Omental fat pad (tissue), 4 donors: ENCODE results near the gene ETV5. TPM values are rescaled to one million over a fixed set of nuclear protein-coding genes. Genes with fewer than 3 reads are reported as not detected.

Source experiments
- ATAC-seq: fragments of 150-250 bp; one replicate; pipeline ENCODE4 v1.9.1; 2016; ENCODE audit warnings: mild to moderate bottlenecking, moderate library complexity; ENCODE audit not compliant: low FRiP score
- DNase-seq: peaks from one replicate; pipeline ENCODE4 v3.0.0-alpha.2; 2019; ENCODE audit warnings: low spot score
- total RNA-seq, 4 donors: library from RNA; depleted of rRNA; stranded (reverse); fragments of >200 nt; gene quantifications; one replicate each; pipeline ENCODE4 v1.1.0, GENCODE V29; 2016
- TF ChIP-seq, protein P1 (sequence below), 3 donors: fragments of 450-650 bp; IDR thresholded peaks; one replicate each; pipeline ENCODE4 v1.5.1; 2016 to 2017; ENCODE audit warnings: antibody characterized with exemption in 3 of 3, mild to moderate bottlenecking in 3 of 3, moderate library complexity in 2 of 3

Gene ETV5
- total RNA-seq, 4 donors from 2014 or later: 10.3 to 23.3 (median 14.5) TPM

- ATAC-seq (no peak), DNase-seq (no peak)
- TF ChIP-seq, protein P1, sequence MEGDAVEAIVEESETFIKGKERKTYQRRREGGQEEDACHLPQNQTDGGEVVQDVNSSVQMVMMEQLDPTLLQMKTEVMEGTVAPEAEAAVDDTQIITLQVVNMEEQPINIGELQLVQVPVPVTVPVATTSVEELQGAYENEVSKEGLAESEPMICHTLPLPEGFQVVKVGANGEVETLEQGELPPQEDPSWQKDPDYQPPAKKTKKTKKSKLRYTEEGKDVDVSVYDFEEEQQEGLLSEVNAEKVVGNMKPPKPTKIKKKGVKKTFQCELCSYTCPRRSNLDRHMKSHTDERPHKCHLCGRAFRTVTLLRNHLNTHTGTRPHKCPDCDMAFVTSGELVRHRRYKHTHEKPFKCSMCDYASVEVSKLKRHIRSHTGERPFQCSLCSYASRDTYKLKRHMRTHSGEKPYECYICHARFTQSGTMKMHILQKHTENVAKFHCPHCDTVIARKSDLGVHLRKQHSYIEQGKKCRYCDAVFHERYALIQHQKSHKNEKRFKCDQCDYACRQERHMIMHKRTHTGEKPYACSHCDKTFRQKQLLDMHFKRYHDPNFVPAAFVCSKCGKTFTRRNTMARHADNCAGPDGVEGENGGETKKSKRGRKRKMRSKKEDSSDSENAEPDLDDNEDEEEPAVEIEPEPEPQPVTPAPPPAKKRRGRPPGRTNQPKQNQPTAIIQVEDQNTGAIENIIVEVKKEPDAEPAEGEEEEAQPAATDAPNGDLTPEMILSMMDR (IDR thresholded peaks at IDR 0.05): no peak
Measured at GRCh38 chr3:186105543-186105942, 3.3 kb downstream of the ETV5 start.

DNA sequence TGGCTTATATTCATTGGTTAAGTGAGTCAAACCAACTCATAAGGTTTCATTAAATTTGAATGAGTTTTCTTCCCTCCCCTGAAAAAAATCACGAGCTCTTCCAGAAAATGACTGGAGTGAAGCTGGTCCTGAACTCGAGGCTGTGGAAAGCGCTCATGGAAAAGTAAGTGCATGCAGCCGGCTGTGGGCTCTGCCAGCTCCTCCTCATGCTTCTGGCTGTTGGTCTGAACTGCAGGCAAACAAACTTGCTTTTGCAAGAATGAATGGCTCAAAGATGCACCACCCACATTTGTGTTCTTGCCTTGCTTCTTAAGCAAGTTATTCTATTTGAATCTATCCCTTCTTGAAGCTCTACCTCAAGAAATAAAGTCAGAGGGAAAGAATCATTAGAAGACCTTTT is 6.2 kb downstream of the ETV5 start:
- no peak for DNase-seq
- TF ChIP-seq, protein P1 (IDR thresholded peaks at IDR 0.05): no peak
- no peak for ATAC-seq

DNA sequence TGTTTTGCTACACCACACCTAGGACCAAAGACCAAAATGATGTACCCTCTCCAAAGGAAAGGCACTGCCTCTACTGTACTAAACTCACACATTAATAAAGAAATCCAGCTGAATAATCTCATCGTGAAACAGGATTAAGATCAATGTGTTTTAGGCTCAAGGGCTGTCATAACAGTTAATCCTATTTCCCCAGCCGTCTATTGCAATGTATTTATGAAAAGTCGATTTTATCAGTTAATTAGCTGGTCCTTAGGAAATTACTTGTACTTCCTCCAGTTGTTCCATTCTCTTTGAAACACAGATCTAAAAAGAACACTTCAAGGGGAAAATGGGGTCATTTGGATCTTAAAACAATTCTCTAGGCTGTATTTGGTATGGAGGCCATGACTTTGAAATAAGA is 8.5 kb downstream of the ETV5 start:
- TF ChIP-seq, protein P1 (IDR thresholded peaks at IDR 0.05): no peak
- ATAC-seq (no peak), DNase-seq (no peak)

DNA sequence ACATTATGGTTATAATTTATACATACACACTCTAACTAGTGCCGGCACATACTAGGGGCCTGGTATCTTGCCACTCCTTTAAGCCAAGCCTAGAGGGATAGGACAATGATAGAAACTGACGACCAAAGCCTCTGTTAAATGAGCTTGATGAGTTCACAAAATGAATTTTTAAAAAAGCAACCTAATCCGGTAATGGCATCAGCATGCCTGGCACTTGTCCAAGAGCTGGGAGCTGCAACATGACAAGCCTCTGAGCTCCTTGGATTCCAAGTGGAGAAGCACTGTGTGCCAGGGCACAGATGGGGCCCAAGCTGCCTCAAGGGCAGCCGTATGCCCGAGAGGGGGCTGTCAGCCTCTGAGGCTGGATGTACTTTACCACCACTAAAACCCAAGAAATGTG is 9.7 kb downstream of the ETV5 start:
- DNase-seq (no peak), ATAC-seq (no peak)
- TF ChIP-seq, protein P1 (IDR thresholded peaks at IDR 0.05): no peak

DNA sequence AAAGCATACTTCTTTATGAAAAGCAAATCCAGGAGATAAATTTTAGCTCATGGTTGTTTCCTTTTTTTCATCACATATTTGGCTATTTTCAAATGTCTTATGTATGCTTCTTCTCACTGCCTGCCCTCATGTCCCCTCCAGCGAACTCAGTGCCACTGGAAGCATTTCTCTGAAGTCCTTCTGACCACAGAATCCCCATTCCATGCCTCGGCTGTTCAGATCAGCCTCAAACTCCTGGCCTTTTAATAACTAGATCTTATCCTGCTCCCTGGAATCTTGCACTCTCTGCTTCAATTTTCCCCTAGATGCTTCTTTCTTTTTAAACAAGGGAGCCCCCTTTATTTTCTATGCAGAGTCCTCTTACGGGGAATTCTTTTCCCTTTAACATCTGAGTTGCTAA is 10.1 kb downstream of the ETV5 start:
- no peak for DNase-seq
- ATAC-seq: no peak
- TF ChIP-seq, protein P1 (IDR thresholded peaks at IDR 0.05): no peak

GRCh38 chr3:186097663-186098451 is 11.0 kb downstream of the ETV5 start:
- TF ChIP-seq, protein P1 (IDR thresholded peaks at IDR 0.05): no peak
- peak; percentile 79 for ATAC-seq
- no peak for DNase-seq

GRCh38 chr3:186097317-186097662 is 11.6 kb downstream of the ETV5 start:
- TF ChIP-seq, protein P1 (IDR thresholded peaks at IDR 0.05): no peak
- no peak for ATAC-seq

More at GRCh38 chr3:186097317-186097662, 11.6 kb downstream of the ETV5 start:
- DNase-seq: no peak
